Amniotic stem cell (primary cell): ENCODE measurements around the gene PPM1H.
"Not testable (repeated sequence)": the region's sequence is repeated elsewhere in the genome, so short reads cannot be mapped to it uniquely, and the experiment has no call there.

Experiments used
- DNase-seq: peaks from one replicate; lab custom pipeline; 2025; lab: John Stamatoyannopoulos, UW

The PPM1H gene

GRCh38 chr12:62736596-62736995, 198.4 kb downstream of the PPM1H start:
- DNase-seq: no peak

GRCh38 chr12:62732861-62733427, 202.0 kb downstream of the PPM1H start:
- no peak for DNase-seq

- peak; percentile 38 for DNase-seq
These were observed 203.7 kb downstream of the PPM1H start for GRCh38 chr12:62731055-62731820.

GRCh38 chr12:62730649-62731048, 204.3 kb downstream of the PPM1H start:
- peak; percentile 59 for DNase-seq

- DNase-seq: not testable (repeated sequence)
These were observed 205.1 kb downstream of the PPM1H start for GRCh38 chr12:62729579-62730544.

- DNase-seq: no peak
These were observed 206.2 kb downstream of the PPM1H start for GRCh38 chr12:62728741-62729140.

GRCh38 chr12:62726471-62726980, 208.4 kb downstream of the PPM1H start:
- DNase-seq: no peak

- no peak for DNase-seq
These were observed 209.2 kb downstream of the PPM1H start for GRCh38 chr12:62725781-62726180.

- peak; percentile 87 for DNase-seq
These were observed 210.0 kb downstream of the PPM1H start for GRCh38 chr12:62724947-62725451.

- DNase-seq: no peak
These were observed 210.7 kb downstream of the PPM1H start for GRCh38 chr12:62724285-62724684.

- no peak for DNase-seq
These were observed 211.8 kb downstream of the PPM1H start for GRCh38 chr12:62722971-62723680.

- DNase-seq: no peak
These were observed 214.2 kb downstream of the PPM1H start for GRCh38 chr12:62720661-62721330.

- DNase-seq: no peak
These were observed 214.9 kb downstream of the PPM1H start for GRCh38 chr12:62720025-62720424.

- no peak for DNase-seq
These were observed 216.1 kb downstream of the PPM1H start for GRCh38 chr12:62718762-62719426.

- no peak for DNase-seq
These were observed 217.3 kb downstream of the PPM1H start for GRCh38 chr12:62717643-62718042.

- DNase-seq: no peak
These were observed 218.0 kb downstream of the PPM1H start for GRCh38 chr12:62716866-62717525.

GRCh38 chr12:62716037-62716436, 218.9 kb downstream of the PPM1H start:
- no peak for DNase-seq

GRCh38 chr12:62714774-62715721, 219.9 kb downstream of the PPM1H start:
- no peak for DNase-seq
